Smooth muscle cell (in vitro differentiated cells): Measurements from ENCODE around the gene ATG101. TPM values are rescaled to one million over a fixed set of nuclear protein-coding genes. Genes with fewer than 3 reads are reported as not detected.

Experiments used
- DNase-seq: peaks from one replicate; lab custom pipeline; 2025; ENCODE audit not compliant: unreplicated experiment; lab: John Stamatoyannopoulos, UW
- H2AFZ ChIP-seq: fragments of 200-600 bp; sonication (generic); 2 replicates; pipeline ENCODE4 v1.6.0; 2016; ENCODE audit warnings: antibody characterized with exemption, low read depth, mild to moderate bottlenecking
- H3F3A ChIP-seq: fragments of 200-600 bp; sonication (generic); 2 replicates; pipeline ENCODE4 v1.6.0; 2017; ENCODE audit warnings: antibody characterized with exemption, low read depth
- H3K27ac ChIP-seq: fragments of 200-600 bp; sonication (generic); 2 replicates; pipeline ENCODE4 v1.5.1; 2016; ENCODE audit warnings: low read depth, mild to moderate bottlenecking
- H3K27me3 ChIP-seq: fragments of 200-600 bp; sonication (generic); 2 replicates; pipeline ENCODE4 v1.6.1; 2016; ENCODE audit warnings: low read depth, mild to moderate bottlenecking
- H3K36me3 ChIP-seq: fragments of 200-600 bp; sonication (generic); 2 replicates; pipeline ENCODE4 v1.5.1; 2016; ENCODE audit warnings: low read depth
- H3K4me1 ChIP-seq: fragments of 200-600 bp; sonication (generic); 2 replicates; pipeline ENCODE4 v1.5.1; 2016; ENCODE audit warnings: low read depth
- H3K4me2 ChIP-seq: fragments of 200-600 bp; sonication (generic); 2 replicates; pipeline ENCODE4 v1.6.0; 2016; ENCODE audit warnings: mild to moderate bottlenecking
- H3K4me3 ChIP-seq: fragments of 200-600 bp; sonication (generic); 2 replicates; pipeline ENCODE4 v1.5.1; 2016; ENCODE audit warnings: mild to moderate bottlenecking
- H3K79me2 ChIP-seq: fragments of 200-600 bp; sonication (generic); 2 replicates; pipeline ENCODE4 v1.6.0; 2016; ENCODE audit warnings: low read depth, mild to moderate bottlenecking
- H3K9ac ChIP-seq: fragments of 200-600 bp; sonication (generic); 2 replicates; pipeline ENCODE4 v1.6.0; 2016; ENCODE audit warnings: low read depth
- H3K9me3 ChIP-seq: fragments of 200-600 bp; sonication (generic); replicated peaks from 2 replicates; pipeline ENCODE4 v1.5.1; 2016; ENCODE audit warnings: low read depth
- H4K20me1 ChIP-seq: fragments of 200-600 bp; sonication (generic); 2 replicates; pipeline ENCODE4 v1.6.0; 2016; ENCODE audit warnings: low read depth
- WGBS: methylation state at CpG from one replicate; pipeline ENCODE4 v1.1.7; 2016; ENCODE audit warnings: low lambda C conversion rate; 5-methylcytosine and 5-hydroxymethylcytosine counted together
- polyA plus RNA-seq: library from polyadenylated mRNA; unstranded; fragments of >200 nt; fragmentation: Nextera tagmentation; extraction: Ambion mirVana; gene quantifications from 2 replicates; pipeline ENCODE4 v1.2.1, GENCODE V29; 2016
- total RNA-seq: library from RNA; depleted of rRNA; stranded (reverse); fragments of >200 nt; gene quantifications from 2 replicates; pipeline ENCODE4 v1.2.3, GENCODE V29; 2014
- TF ChIP-seq, protein P1 (sequence below): fragments of 200-600 bp; sonication (generic); IDR thresholded peaks from 2 replicates; pipeline ENCODE4 v1.5.1; 2017; ENCODE audit warnings: borderline replicate concordance, mild to moderate bottlenecking, antibody characterized with exemption; ENCODE audit not compliant: insufficient read depth, poor library complexity, severe bottlenecking

Gene ATG101
- total and polyA plus RNA-seq, 2 experiments from 2014 or later = 73.4 to 114 TPM

GRCh38 chr12:52054231-52054832 lies 15.4 kb upstream of the ATG101 start:
- DNase-seq = no peak
- Histone ChIP-seq H3K9me3 (no peaks in the 10 kb centered on the region), H3K4me3 (no peak overlapping the region), H4K20me1 (peaks cover 79% of the 10 kb centered on the region), H3K79me2 (peaks cover 6% of the 10 kb centered on the region), H3K4me2 (peak overlapping the region; percentile 90), H3K27me3 (no peaks in the 10 kb centered on the region), H2AFZ (no peak overlapping the region), H3K4me1 (peaks cover 8% of the 10 kb centered on the region), H3K36me3 (no peaks in the 10 kb centered on the region), H3K27ac (no peak overlapping the region), H3K9ac (no peak overlapping the region), H3F3A (peaks cover 4% of the 10 kb centered on the region)
- TF ChIP-seq, protein P1, sequence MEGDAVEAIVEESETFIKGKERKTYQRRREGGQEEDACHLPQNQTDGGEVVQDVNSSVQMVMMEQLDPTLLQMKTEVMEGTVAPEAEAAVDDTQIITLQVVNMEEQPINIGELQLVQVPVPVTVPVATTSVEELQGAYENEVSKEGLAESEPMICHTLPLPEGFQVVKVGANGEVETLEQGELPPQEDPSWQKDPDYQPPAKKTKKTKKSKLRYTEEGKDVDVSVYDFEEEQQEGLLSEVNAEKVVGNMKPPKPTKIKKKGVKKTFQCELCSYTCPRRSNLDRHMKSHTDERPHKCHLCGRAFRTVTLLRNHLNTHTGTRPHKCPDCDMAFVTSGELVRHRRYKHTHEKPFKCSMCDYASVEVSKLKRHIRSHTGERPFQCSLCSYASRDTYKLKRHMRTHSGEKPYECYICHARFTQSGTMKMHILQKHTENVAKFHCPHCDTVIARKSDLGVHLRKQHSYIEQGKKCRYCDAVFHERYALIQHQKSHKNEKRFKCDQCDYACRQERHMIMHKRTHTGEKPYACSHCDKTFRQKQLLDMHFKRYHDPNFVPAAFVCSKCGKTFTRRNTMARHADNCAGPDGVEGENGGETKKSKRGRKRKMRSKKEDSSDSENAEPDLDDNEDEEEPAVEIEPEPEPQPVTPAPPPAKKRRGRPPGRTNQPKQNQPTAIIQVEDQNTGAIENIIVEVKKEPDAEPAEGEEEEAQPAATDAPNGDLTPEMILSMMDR = no peak
- 97% methylated on average over 20 of the region's 21 CpGs for WGBS

DNA sequence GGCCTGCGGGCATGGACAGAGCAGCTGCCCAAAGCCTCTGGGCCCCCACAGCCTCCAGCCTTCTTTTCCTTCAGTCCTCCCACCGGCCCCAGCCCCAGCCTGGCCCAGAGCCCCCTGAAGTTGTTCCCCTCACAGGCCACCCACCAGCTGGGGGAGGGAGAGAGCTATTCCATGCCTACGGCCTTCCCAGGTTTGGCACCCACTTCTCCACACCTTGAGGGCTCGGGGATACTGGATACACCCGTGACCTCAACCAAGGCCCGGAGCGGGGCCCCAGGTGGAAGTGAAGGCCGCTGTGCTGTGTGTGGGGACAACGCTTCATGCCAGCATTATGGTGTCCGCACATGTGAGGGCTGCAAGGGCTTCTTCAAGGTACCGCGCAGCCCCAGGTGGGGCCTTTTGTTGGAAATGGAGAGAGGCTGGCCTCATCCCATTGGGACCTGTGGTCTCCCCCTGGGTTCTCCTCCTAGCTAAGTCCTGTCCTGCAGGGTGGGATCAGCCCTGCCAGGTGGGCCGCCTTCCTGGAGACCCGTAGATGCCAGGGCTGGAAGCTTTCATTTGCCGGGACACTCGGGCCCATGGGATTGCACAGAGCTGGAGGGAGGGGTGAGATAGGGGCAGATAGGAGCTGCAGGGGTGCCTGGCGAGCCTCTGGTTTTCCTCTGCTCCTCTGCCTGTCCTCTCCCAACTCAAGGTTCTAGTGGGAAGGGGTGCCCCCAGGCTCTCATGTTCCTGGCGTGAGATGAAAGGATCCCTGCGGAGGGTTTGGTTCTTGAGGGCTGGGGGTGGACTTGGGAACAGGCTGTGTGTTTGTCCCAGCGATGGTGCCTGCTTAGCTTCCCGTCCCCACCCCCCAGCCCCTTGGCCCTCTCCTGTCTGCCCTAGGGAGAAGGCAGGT lies 14.7 kb upstream of the ATG101 start:
- no peak for DNase-seq
- Histone ChIP-seq H2AFZ (no peak overlapping the region), H3K4me1 (peaks cover 5% of the 10 kb centered on the region), H3K9ac (no peak overlapping the region), H4K20me1 (peaks cover 79% of the 10 kb centered on the region), H3K36me3 (no peaks in the 10 kb centered on the region), H3K4me3 (no peak overlapping the region), H3K4me2 (no peak overlapping the region), H3K27me3 (no peaks in the 10 kb centered on the region), H3F3A (peaks cover 4% of the 10 kb centered on the region), H3K79me2 (peaks cover 6% of the 10 kb centered on the region), H3K27ac (no peak overlapping the region), H3K9me3 (no peaks in the 10 kb centered on the region)
- TF ChIP-seq, protein P1 = no peak
- 91% methylated on average over 21 of the region's 21 CpGs for WGBS

DNA sequence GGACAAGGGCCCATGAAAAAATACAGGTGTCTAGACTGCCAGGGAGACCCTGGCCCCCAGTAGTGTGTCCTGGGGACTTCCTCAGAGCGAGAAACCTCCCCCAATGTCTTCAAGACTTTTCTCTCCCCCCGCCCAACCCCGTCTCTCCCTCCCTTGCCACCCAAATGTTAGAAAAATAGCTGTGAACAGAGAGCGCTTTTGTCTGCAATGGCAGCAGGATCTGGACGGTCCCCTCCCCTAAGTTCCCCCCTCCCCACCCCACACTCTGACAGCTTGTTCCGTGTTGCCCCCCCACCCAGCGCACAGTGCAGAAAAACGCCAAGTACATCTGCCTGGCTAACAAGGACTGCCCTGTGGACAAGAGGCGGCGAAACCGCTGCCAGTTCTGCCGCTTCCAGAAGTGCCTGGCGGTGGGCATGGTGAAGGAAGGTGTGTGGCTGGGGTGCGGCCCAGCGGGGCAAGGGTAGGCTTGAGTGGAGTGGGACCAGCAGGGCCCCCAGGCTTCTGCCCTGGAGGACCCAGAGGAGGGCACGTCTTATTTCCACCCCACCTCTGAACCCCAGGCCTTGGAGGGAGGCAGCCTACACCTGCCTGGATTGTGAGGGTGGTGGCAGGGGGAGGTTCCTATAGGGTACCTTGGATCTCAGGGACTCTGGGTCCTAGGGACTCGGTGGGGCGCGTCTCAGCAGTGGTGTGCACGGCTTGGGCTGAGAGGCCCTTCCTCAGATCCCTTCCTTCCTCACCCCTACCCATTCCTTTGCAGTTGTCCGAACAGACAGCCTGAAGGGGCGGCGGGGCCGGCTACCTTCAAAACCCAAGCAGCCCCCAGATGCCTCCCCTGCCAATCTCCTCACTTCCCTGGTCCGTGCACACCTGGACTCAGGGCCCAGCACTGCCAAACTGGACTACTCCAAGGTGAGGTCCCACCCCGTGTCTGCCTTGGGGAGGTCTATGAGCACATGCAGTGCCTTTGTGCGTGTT lies 13.8 kb upstream of the ATG101 start:
- Histone ChIP-seq H3K9ac (no peak overlapping the region), H3K27ac (no peak overlapping the region), H3K4me1 (no peaks in the 10 kb centered on the region), H2AFZ (no peak overlapping the region), H3K9me3 (no peaks in the 10 kb centered on the region), H4K20me1 (peaks cover 79% of the 10 kb centered on the region), H3K4me2 (no peak overlapping the region), H3K36me3 (no peaks in the 10 kb centered on the region), H3K27me3 (no peaks in the 10 kb centered on the region), H3K79me2 (peaks cover 6% of the 10 kb centered on the region), H3F3A (peaks cover 4% of the 10 kb centered on the region), H3K4me3 (no peak overlapping the region)
- WGBS = 95% methylated on average over 26 of the region's 27 CpGs
- TF ChIP-seq, protein P1 = no peak
- DNase-seq = no peak
